GM18499 (cell line): ENCODE measurements around the gene ARSA.

ENCODE experiments used
- ATAC-seq: cut with Tn5 transposase; IDR thresholded peaks from one replicate; pipeline ENCODE4 v1.9.1; 2021; ENCODE audit warnings: moderate number of reproducible peaks; ENCODE audit not compliant: insufficient read depth, unreplicated experiment

Gene ARSA

GRCh38 chr22:50606165-50606945 is 21.6 kb downstream of the ARSA start:
- ATAC-seq = no peak

GRCh38 chr22:50605613-50606074 is 22.3 kb downstream of the ARSA start:
- no peak for ATAC-seq

GRCh38 chr22:50605002-50605612 is 22.8 kb downstream of the ARSA start:
- ATAC-seq = no peak

GRCh38 chr22:50604256-50605001 is 23.5 kb downstream of the ARSA start:
- no peak for ATAC-seq

GRCh38 chr22:50603511-50604255 is 24.3 kb downstream of the ARSA start:
- no peak for ATAC-seq

- no peak for ATAC-seq
Measured at GRCh38 chr22:50602338-50602700, 25.6 kb downstream of the ARSA start.

GRCh38 chr22:50601669-50602337 is 26.1 kb downstream of the ARSA start:
- ATAC-seq = no peak

- no peak for ATAC-seq
Measured at GRCh38 chr22:50600967-50601668, 26.8 kb downstream of the ARSA start.

- no peak for ATAC-seq
Measured at GRCh38 chr22:50600538-50600937, 27.4 kb downstream of the ARSA start, which contains the start of gene MAPK8IP2. TSS of gene MAPK8IP2 (plus strand) at chr22:50600793. CDS start at chr22:50600819, 26 bp downstream.

- ATAC-seq = no peak
Measured at GRCh38 chr22:50599816-50600455, 28.0 kb downstream of the ARSA start.

- no peak for ATAC-seq
Measured at GRCh38 chr22:50597097-50597496, 30.9 kb downstream of the ARSA start.

- no peak for ATAC-seq
Measured at GRCh38 chr22:50595189-50595588, 32.8 kb downstream of the ARSA start.

- ATAC-seq = no peak
Measured at GRCh38 chr22:50587407-50587806, 40.5 kb downstream of the ARSA start.

GRCh38 chr22:50586416-50586815 is 41.5 kb downstream of the ARSA start:
- ATAC-seq = no peak

GRCh38 chr22:50585781-50586180 is 42.2 kb downstream of the ARSA start:
- no peak for ATAC-seq

- ATAC-seq = no peak
Measured at GRCh38 chr22:50585238-50585637, 42.7 kb downstream of the ARSA start.

GRCh38 chr22:50584106-50585096 is 43.6 kb downstream of the ARSA start:
- no peak for ATAC-seq
